ENCODE measurements around the gene GOLGA3.

The GOLGA3 gene

GRCh38 chr12:132735496-132735895 is 93.2 kb downstream of the GOLGA3 start:
- H3K79me1 ChIP-seq (ENCODE audit: low read depth, low read length) = no peaks in the 10 kb centered on the region
- H2BK12ac ChIP-seq (ENCODE audit: low read length) = no peak overlapping the region
- no peak overlapping the region for H2BK120ac ChIP-seq (ENCODE audit: low read depth, low read length)
- no peak overlapping the region for H3K9ac ChIP-seq (ENCODE audit: low read depth, low read length, poor library complexity)
- no peak overlapping the region for H3K23ac ChIP-seq (ENCODE audit: low read depth, low read length, poor library complexity)
- H2AFZ ChIP-seq (ENCODE audit: low read length) = no peak overlapping the region
- H3K14ac ChIP-seq (ENCODE audit: low read length) = no peak overlapping the region
- H3K4me3 ChIP-seq (ENCODE audit: low read length in 2 of 2) = peak overlapping the region in 1 of 2 donors; percentile 10
- no peak overlapping the region for H2BK5ac ChIP-seq (ENCODE audit: low read length)
- no peak overlapping the region for H4K91ac ChIP-seq (ENCODE audit: low read depth, low read length, poor library complexity)
- no peak overlapping the region for H3K4ac ChIP-seq (ENCODE audit: low read length)
- H3K36me3 ChIP-seq (replicated peaks in 1 of 2; ENCODE audit: control insufficient read depth in 2 of 2, insufficient read depth in 2 of 2, low read length in 2 of 2) = peaks cover 72 to 96% of the 10 kb centered on the region in 2 donors
- H2AK5ac ChIP-seq (ENCODE audit: low read depth, low read length) = no peak overlapping the region
- H3K4me1 ChIP-seq (ENCODE audit: control insufficient read depth in 2 of 2, insufficient read depth in 1 of 2, low read depth in 1 of 2, low read length in 2 of 2) = no peaks in the 10 kb centered on the region
- no peak overlapping the region for H3K27ac ChIP-seq (replicated peaks; ENCODE audit: low read length)
- H3K9me3 ChIP-seq (replicated peaks in 1 of 2; ENCODE audit: control insufficient read depth in 2 of 2, insufficient read depth in 1 of 2, low read depth in 1 of 2, low read length in 2 of 2) = no peaks in the 10 kb centered on the region
- no CpG with 5 or more reads among the region's 20 CpGs for WGBS, 2 donors (ENCODE audit: extremely low coverage in 2 of 2, insufficient read length in 2 of 2, insufficient replicate concordance in 1 of 2)
- no peak overlapping the region for H2BK15ac ChIP-seq (ENCODE audit: low read length)
- H3K27me3 ChIP-seq (ENCODE audit: control insufficient read depth in 3 of 3, insufficient read depth in 3 of 3, low read depth in 1 of 3, low read length in 3 of 3) = no peaks in the 10 kb centered on the region
- H4K8ac ChIP-seq (ENCODE audit: low read depth, low read length) = no peak overlapping the region
- DNase-seq (ENCODE audit: low spot score) = no peak
- H3K4me2 ChIP-seq (ENCODE audit: insufficient read depth, low read length, poor library complexity, severe bottlenecking) = no peak overlapping the region
- no peak overlapping the region for H3K18ac ChIP-seq (ENCODE audit: low read length)

- no peak for DNase-seq (ENCODE audit: low spot score)
- no peaks in the 10 kb centered on the region for H3K27me3 ChIP-seq (ENCODE audit: control insufficient read depth in 3 of 3, insufficient read depth in 3 of 3, low read depth in 1 of 3, low read length in 3 of 3)
- no peak overlapping the region for H3K14ac ChIP-seq (ENCODE audit: low read length)
- H3K9ac ChIP-seq (ENCODE audit: low read depth, low read length, poor library complexity) = no peak overlapping the region
- H3K18ac ChIP-seq (ENCODE audit: low read length) = no peak overlapping the region
- H3K4me2 ChIP-seq (ENCODE audit: insufficient read depth, low read length, poor library complexity, severe bottlenecking) = no peak overlapping the region
- no peak overlapping the region for H3K23ac ChIP-seq (ENCODE audit: low read depth, low read length, poor library complexity)
- H3K4ac ChIP-seq (ENCODE audit: low read length) = no peak overlapping the region
- WGBS, 2 donors (ENCODE audit: extremely low coverage in 2 of 2, insufficient read length in 2 of 2, insufficient replicate concordance in 1 of 2) = no CpG with 5 or more reads among the region's 10 CpGs
- no peak overlapping the region for H2AK5ac ChIP-seq (ENCODE audit: low read depth, low read length)
- H3K4me3 ChIP-seq (ENCODE audit: low read length in 2 of 2) = no peak overlapping the region
- no peak overlapping the region for H4K91ac ChIP-seq (ENCODE audit: low read depth, low read length, poor library complexity)
- no peak overlapping the region for H2BK12ac ChIP-seq (ENCODE audit: low read length)
- no peak overlapping the region for H2BK15ac ChIP-seq (ENCODE audit: low read length)
- no peaks in the 10 kb centered on the region for H3K4me1 ChIP-seq (ENCODE audit: control insufficient read depth in 2 of 2, insufficient read depth in 1 of 2, low read depth in 1 of 2, low read length in 2 of 2)
- no peak overlapping the region for H2BK120ac ChIP-seq (ENCODE audit: low read depth, low read length)
- H2BK5ac ChIP-seq (ENCODE audit: low read length) = no peak overlapping the region
- H4K8ac ChIP-seq (ENCODE audit: low read depth, low read length) = no peak overlapping the region
- peaks cover 2 to 8% of the 10 kb centered on the region in 2 donors for H3K9me3 ChIP-seq (replicated peaks in 1 of 2; ENCODE audit: control insufficient read depth in 2 of 2, insufficient read depth in 1 of 2, low read depth in 1 of 2, low read length in 2 of 2)
- H2AFZ ChIP-seq (ENCODE audit: low read length) = no peak overlapping the region
- H3K79me1 ChIP-seq (ENCODE audit: low read depth, low read length) = no peaks in the 10 kb centered on the region
- H3K27ac ChIP-seq (replicated peaks; ENCODE audit: low read length) = no peak overlapping the region
- peaks cover 70 to 94% of the 10 kb centered on the region in 2 donors for H3K36me3 ChIP-seq (replicated peaks in 1 of 2; ENCODE audit: control insufficient read depth in 2 of 2, insufficient read depth in 2 of 2, low read length in 2 of 2)
Observed at GRCh38 chr12:132734206-132734605, 94.5 kb downstream of the GOLGA3 start.

DNA sequence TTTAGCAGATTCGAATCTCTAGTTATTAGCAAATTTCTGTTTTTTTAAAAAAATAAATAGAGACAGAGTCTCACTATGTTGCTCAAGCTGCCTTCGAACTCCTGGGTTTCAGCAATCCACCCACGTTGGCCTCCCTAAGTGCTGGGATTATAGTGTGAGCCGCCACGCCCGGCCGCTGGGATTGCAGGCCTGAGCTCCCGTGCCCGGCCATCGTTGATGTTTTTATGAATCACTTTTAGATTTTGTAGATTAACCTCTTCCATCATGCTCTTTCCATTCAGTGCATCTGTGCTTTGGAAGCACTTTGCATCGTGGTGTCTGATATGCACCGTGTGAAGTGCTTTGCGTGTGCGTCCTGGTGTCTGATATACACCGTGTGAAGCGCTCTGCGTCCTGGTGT is 97.1 kb downstream of the GOLGA3 start:
- Histone ChIP-seq H3K27me3 (ENCODE audit: control insufficient read depth in 3 of 3, insufficient read depth in 3 of 3, low read depth in 1 of 3, low read length in 3 of 3) (no peaks in the 10 kb centered on the region), H4K8ac (ENCODE audit: low read depth, low read length) (peak overlapping the region; percentile 72), H2AFZ (ENCODE audit: low read length) (no peak overlapping the region), H3K4me2 (ENCODE audit: insufficient read depth, low read length, poor library complexity, severe bottlenecking) (no peak overlapping the region), H2AK5ac (ENCODE audit: low read depth, low read length) (no peak overlapping the region), H3K79me1 (ENCODE audit: low read depth, low read length) (peaks cover 5% of the 10 kb centered on the region), H2BK15ac (ENCODE audit: low read length) (no peak overlapping the region), H2BK5ac (ENCODE audit: low read length) (no peak overlapping the region), H3K14ac (ENCODE audit: low read length) (no peak overlapping the region), H3K4me1 (ENCODE audit: control insufficient read depth in 2 of 2, insufficient read depth in 1 of 2, low read depth in 1 of 2, low read length in 2 of 2) (no peaks in the 10 kb centered on the region), H3K9ac (ENCODE audit: low read depth, low read length, poor library complexity) (no peak overlapping the region), H3K36me3 (replicated peaks in 1 of 2; ENCODE audit: control insufficient read depth in 2 of 2, insufficient read depth in 2 of 2, low read length in 2 of 2) (peaks cover 76 to 94% of the 10 kb centered on the region in 2 donors), H4K91ac (ENCODE audit: low read depth, low read length, poor library complexity) (no peak overlapping the region), H3K4ac (ENCODE audit: low read length) (no peak overlapping the region), H2BK120ac (ENCODE audit: low read depth, low read length) (no peak overlapping the region), H3K9me3 (replicated peaks in 1 of 2; ENCODE audit: control insufficient read depth in 2 of 2, insufficient read depth in 1 of 2, low read depth in 1 of 2, low read length in 2 of 2) (peaks cover 4 to 8% of the 10 kb centered on the region in 2 donors), H3K18ac (ENCODE audit: low read length) (no peak overlapping the region), H3K23ac (ENCODE audit: low read depth, low read length, poor library complexity) (no peak overlapping the region), H3K27ac (replicated peaks; ENCODE audit: low read length) (no peak overlapping the region), H3K4me3 (ENCODE audit: low read length in 2 of 2) (no peak overlapping the region), H2BK12ac (ENCODE audit: low read length) (no peak overlapping the region)
- no peak for DNase-seq (ENCODE audit: low spot score)
- no CpG with 5 or more reads among the region's 17 CpGs for WGBS, 2 donors (ENCODE audit: extremely low coverage in 2 of 2, insufficient read length in 2 of 2, insufficient replicate concordance in 1 of 2)

- Histone ChIP-seq H4K91ac (ENCODE audit: low read depth, low read length, poor library complexity) (no peak overlapping the region), H3K4me1 (ENCODE audit: control insufficient read depth in 2 of 2, insufficient read depth in 1 of 2, low read depth in 1 of 2, low read length in 2 of 2) (no peaks in the 10 kb centered on the region), H3K27ac (replicated peaks; ENCODE audit: low read length) (no peak overlapping the region), H3K9me3 (replicated peaks in 1 of 2; ENCODE audit: control insufficient read depth in 2 of 2, insufficient read depth in 1 of 2, low read depth in 1 of 2, low read length in 2 of 2) (peaks cover 4 to 8% of the 10 kb centered on the region in 2 donors), H3K18ac (ENCODE audit: low read length) (no peak overlapping the region), H2BK120ac (ENCODE audit: low read depth, low read length) (no peak overlapping the region), H3K27me3 (ENCODE audit: control insufficient read depth in 3 of 3, insufficient read depth in 3 of 3, low read depth in 1 of 3, low read length in 3 of 3) (no peaks in the 10 kb centered on the region), H3K79me1 (ENCODE audit: low read depth, low read length) (peaks cover 5% of the 10 kb centered on the region), H3K14ac (ENCODE audit: low read length) (no peak overlapping the region), H2AFZ (ENCODE audit: low read length) (no peak overlapping the region), H3K4me2 (ENCODE audit: insufficient read depth, low read length, poor library complexity, severe bottlenecking) (no peak overlapping the region), H2BK12ac (ENCODE audit: low read length) (no peak overlapping the region), H3K23ac (ENCODE audit: low read depth, low read length, poor library complexity) (no peak overlapping the region), H3K36me3 (replicated peaks in 1 of 2; ENCODE audit: control insufficient read depth in 2 of 2, insufficient read depth in 2 of 2, low read length in 2 of 2) (peaks cover 76 to 95% of the 10 kb centered on the region in 2 donors), H3K4ac (ENCODE audit: low read length) (no peak overlapping the region), H4K8ac (ENCODE audit: low read depth, low read length) (no peak overlapping the region), H3K4me3 (ENCODE audit: low read length in 2 of 2) (no peak overlapping the region), H3K9ac (ENCODE audit: low read depth, low read length, poor library complexity) (no peak overlapping the region), H2AK5ac (ENCODE audit: low read depth, low read length) (no peak overlapping the region), H2BK15ac (ENCODE audit: low read length) (no peak overlapping the region), H2BK5ac (ENCODE audit: low read length) (no peak overlapping the region)
- WGBS, 2 donors (ENCODE audit: extremely low coverage in 2 of 2, insufficient read length in 2 of 2, insufficient replicate concordance in 1 of 2) = no CpG with 5 or more reads among the region's 11 CpGs
- no peak for DNase-seq (ENCODE audit: low spot score)
Observed at GRCh38 chr12:132730353-132730752, 98.3 kb downstream of the GOLGA3 start.

All from neuronal stem cell (in vitro differentiated cells).